GM12878 (cell line): ENCODE results near the gene GABBR2. TPM values are rescaled to one million over a fixed set of nuclear protein-coding genes. Genes with fewer than 3 reads are reported as not detected.

Source experiments
- ATAC-seq: fragments of 200-7000 bp; cut with Tn5 transposase; 3 replicates; pipeline ENCODE4 v1.9.1; 2020; ENCODE audit warnings: mild to moderate bottlenecking, moderate library complexity
- BruUV-seq: library from RNA; stranded (reverse); fragments of 400-500 nt; replicated peaks from 2 replicates; lab custom pipeline; 2021; lab: Mats Ljungman, UMichigan
- CTCF ChIA-PET: fragments of 300-600 bp; sonication (Branson Sonifier 250); formaldehyde crosslinking; extraction: SDS; loops from one replicate; lab custom pipeline; 2021; ENCODE audit warnings: inconsistent platforms; lab: Yijun Ruan, JAX
- POLR2A ChIA-PET: fragments of 350-600 bp; formaldehyde crosslinking; extraction: SDS; loops from one replicate; lab custom pipeline; 2021; ENCODE audit warnings: inconsistent platforms; lab: Charles Lee
- RAD21 ChIA-PET: fragments of 300-600 bp; sonication (Branson Sonifier 250); formaldehyde crosslinking; loops from one replicate; lab custom pipeline; 2023; ENCODE audit warnings: antibody characterized with exemption; ENCODE audit not compliant: unreplicated experiment; lab: Charles Lee
- SMC1A ChIA-PET: fragments of 300-600 bp; sonication (Branson Sonifier 250); formaldehyde crosslinking; loops from one replicate; lab custom pipeline; 2023; ENCODE audit not compliant: unreplicated experiment, uncharacterized antibody; lab: Charles Lee
- DNase-seq: peaks from one replicate; pipeline ENCODE4 v3.0.0-alpha.2; 2011; ENCODE audit warnings: low read depth, low spot score
- FAIRE-seq: peaks from 3 replicates; lab custom pipeline; 2011; peaks lifted over from hg19 to GRCh38; lab: Jason Lieb, UNC
- H2AFZ ChIP-seq: 2 replicates; pipeline ENCODE4 v1.6.0; 2011; ENCODE audit warnings: low read depth, low read length, control low read depth; ENCODE audit not compliant: control insufficient read depth
- H3K27ac ChIP-seq: 2 replicates; pipeline ENCODE4 v1.5.1; 2011; ENCODE audit warnings: control low read depth; ENCODE audit not compliant: control insufficient read depth, insufficient read depth
- H3K27me3 ChIP-seq, 2 experiments: replicated peaks in 1 of 2; 2 replicates each; pipeline versions ENCODE4 v1.6.0 to v1.6.1; 2011; ENCODE audit warnings: low read length in 1 of 2; ENCODE audit not compliant: control insufficient read depth in 2 of 2, insufficient read depth in 2 of 2
- H3K36me3 ChIP-seq, 2 experiments: 2 replicates each; pipeline ENCODE4 v1.5.1; 2011; ENCODE audit warnings: low read length in 1 of 2; ENCODE audit not compliant: control insufficient read depth in 2 of 2, insufficient read depth in 2 of 2
- H3K4me1 ChIP-seq: 2 replicates; pipeline ENCODE4 v1.6.1; 2011; ENCODE audit warnings: mild to moderate bottlenecking, low read length, moderate library complexity, mixed read lengths; ENCODE audit not compliant: control insufficient read depth, insufficient read depth
- H3K4me2 ChIP-seq: 2 replicates; pipeline ENCODE4 v1.6.0; 2011; ENCODE audit warnings: control low read depth; ENCODE audit not compliant: control insufficient read depth, insufficient read depth
- H3K4me3 ChIP-seq: fragments of 200-600 bp; sonication (generic); 2 replicates; pipeline ENCODE4 v1.5.1; 2016
- H3K79me2 ChIP-seq: 2 replicates; pipeline ENCODE4 v1.6.0; 2011; ENCODE audit warnings: low read length; ENCODE audit not compliant: control insufficient read depth, insufficient read depth
- H3K9ac ChIP-seq: 2 replicates; pipeline ENCODE4 v1.8.0; 2011; ENCODE audit warnings: low read length, control low read depth, mixed read lengths; ENCODE audit not compliant: control insufficient read depth, insufficient read depth
- H3K9me3 ChIP-seq: replicated peaks from 3 replicates; pipeline ENCODE4 v1.5.1; 2011; ENCODE audit warnings: mild to moderate bottlenecking, low read length; ENCODE audit not compliant: control insufficient read depth, insufficient read depth
- H4K20me1 ChIP-seq: 2 replicates; pipeline ENCODE4 v1.6.0; 2011; ENCODE audit not compliant: control insufficient read depth, insufficient read depth
- CBX5 ChIP-seq: sonication (generic); IDR thresholded peaks from 2 replicates; pipeline ENCODE4 v1.6.1; 2016; ENCODE audit warnings: low read depth, moderate library complexity, mild to moderate bottlenecking, inconsistent platforms
- CREB1 ChIP-seq: IDR thresholded peaks from 2 replicates; pipeline ENCODE4 v1.6.1; 2012; ENCODE audit warnings: low read depth, mild to moderate bottlenecking, inconsistent platforms
- EGR1 ChIP-seq, 2 experiments: IDR thresholded peaks; 1 replicate in 1 of 2; 2 replicates in 1 of 2; pipeline ENCODE4 v1.6.1; 2011 to 2012; ENCODE audit warnings: low read depth in 2 of 2, low read length in 2 of 2, borderline replicate concordance in 1 of 2, mild to moderate bottlenecking in 1 of 2, moderate library complexity in 1 of 2
- FOXK2 ChIP-seq: fragments of 450-650 bp; IDR thresholded peaks from 2 replicates; pipeline ENCODE4 v1.6.1; 2017; ENCODE audit warnings: mild to moderate bottlenecking, moderate library complexity
- IKZF1 ChIP-seq: fragments of 450-650 bp; conservative IDR thresholded peaks from 2 replicates; pipeline ENCODE4 v1.6.1; 2017; ENCODE audit warnings: antibody characterized with exemption, mild to moderate bottlenecking
- NFYB ChIP-seq: IDR thresholded peaks from 2 replicates; pipeline ENCODE4 v1.6.1; 2011; ENCODE audit warnings: low read depth, mild to moderate bottlenecking, low read length, improper control_type of control experiment, moderate library complexity; ENCODE audit not compliant: insufficient read depth
- NR2C1 ChIP-seq: fragments of 450-650 bp; IDR thresholded peaks from 2 replicates; pipeline ENCODE4 v1.6.1; 2017; ENCODE audit warnings: antibody characterized with exemption, mild to moderate bottlenecking, moderate library complexity
- PAX8 ChIP-seq: fragments of 450-650 bp; IDR thresholded peaks from 2 replicates; pipeline ENCODE4 v1.6.1; 2017; ENCODE audit warnings: mild to moderate bottlenecking, moderate library complexity
- POLR2A ChIP-seq: IDR thresholded peaks from 2 replicates; pipeline ENCODE4 v1.6.1; 2011; ENCODE audit warnings: low read depth, mild to moderate bottlenecking, low read length
- RAD51 ChIP-seq: fragments of 450-650 bp; IDR thresholded peaks from 2 replicates; pipeline ENCODE4 v1.6.1; 2016; ENCODE audit warnings: moderate library complexity, mild to moderate bottlenecking, inconsistent platforms
- RUNX3 ChIP-seq: IDR thresholded peaks from 2 replicates; pipeline ENCODE4 v1.6.1; 2012; ENCODE audit warnings: low read length, inconsistent platforms
- STAT1 ChIP-seq: fragments of 450-650 bp; conservative IDR thresholded peaks from 2 replicates; pipeline ENCODE4 v1.6.1; 2014; ENCODE audit warnings: antibody characterized with exemption, mild to moderate bottlenecking
- ZNF207 ChIP-seq: fragments of 450-650 bp; IDR thresholded peaks from 2 replicates; pipeline ENCODE4 v1.6.1; 2014; ENCODE audit warnings: antibody characterized with exemption, mild to moderate bottlenecking, borderline replicate concordance
- WGBS: methylation state at CpG from one replicate; pipeline ENCODE4 v1.1.6; 2016; ENCODE audit warnings: low lambda C conversion rate; ENCODE audit not compliant: insufficient replicate concordance, insufficient coverage; ENCODE audit errors: missing lambda C conversion rate; 5-methylcytosine and 5-hydroxymethylcytosine counted together
- in situ Hi-C: fragments of 300-500 bp; cut with MboI; formaldehyde crosslinking; loops from 9 replicates; pipeline ENCODE4 v1.14.3; 2018; ENCODE audit warnings: mixed read lengths
- intact Hi-C: fragments of 100-400 bp; cut with micrococcal nuclease; formaldehyde crosslinking; loops from one replicate; pipeline ENCODE4 v1.14.2; 2022; ENCODE audit not compliant: unreplicated experiment
- polyA plus RNA-seq, 11 experiments: library from polyadenylated mRNA; depleted of rRNA in 4 of 11; unstranded in 6 of 11; stranded (reverse) in 5 of 11; fragments of >200 nt; fragmentation: Nextera tagmentation in 4 of 11; fragmentation: Illumina TruSeq in 1 of 11; extraction: Ambion mirVana in 4 of 11; extraction: Trizol in 1 of 11; gene quantifications; 1 replicate in 1 of 11; 2 replicates in 10 of 11; pipeline versions ENCODE4 v1.2.1 to v1.2.3, GENCODE V29; 2011 to 2016; ENCODE audit warnings: inconsistent platforms in 2 of 11, missing spikeins in 2 of 11, low read depth in 1 of 11
- total RNA-seq, 4 experiments: library from RNA; depleted of rRNA in 3 of 4; stranded (reverse); fragments of >200 nt in 3 of 4; fragmentation: Illumina TruSeq in 1 of 4; extraction: Trizol in 1 of 4; gene quantifications; 2 replicates each; pipeline versions ENCODE4 v1.2.1 to v1.2.3, GENCODE V29; 2013 to 2021
- TF ChIP-seq, protein P1 (sequence below): IDR thresholded peaks from 2 replicates; pipeline ENCODE4 v1.6.1; 2011; ENCODE audit warnings: borderline replicate concordance, low read depth, mild to moderate bottlenecking, moderate library complexity, low read length; ENCODE audit not compliant: insufficient read depth, poor library complexity, severe bottlenecking
- TF ChIP-seq, protein P2 (sequence below): fragments of 150-350 bp; IDR thresholded peaks from 2 replicates; pipeline ENCODE4 v1.6.1; 2016; ENCODE audit warnings: low read depth, low read length
- TF ChIP-seq, protein P3 (sequence below): fragments of 450-650 bp; IDR thresholded peaks from 2 replicates; pipeline ENCODE4 v1.6.1; 2016; ENCODE audit warnings: mild to moderate bottlenecking

Gene GABBR2
- total and polyA plus RNA-seq, 10 of the 15 experiments (the other 5 are each of a cell fraction or from before 2014, with no cell fraction given) = 0.02 to 2.2 (median 0.06) TPM; not detected in 2

DNA sequence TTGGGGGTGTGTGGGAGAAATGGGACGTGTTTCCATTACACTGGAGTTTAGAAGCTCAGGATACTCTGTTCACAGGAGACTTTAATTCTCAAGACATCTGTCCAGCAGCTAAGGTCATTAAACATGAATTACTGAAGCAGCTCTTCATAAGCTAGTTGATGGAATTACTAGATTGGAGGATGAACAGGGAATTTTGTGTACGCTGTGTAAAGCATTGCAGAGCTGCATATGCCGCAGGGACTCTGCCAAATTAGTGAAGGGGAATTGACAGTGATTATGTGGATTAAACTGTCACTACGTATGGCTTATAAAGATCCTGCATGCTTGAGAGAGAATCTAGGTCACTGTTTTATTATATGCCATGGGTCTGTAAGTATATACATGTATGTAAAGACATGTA is 275.8 kb downstream of the GABBR2 start:
- no peak overlapping the region for H3K4me3 ChIP-seq
- POLR2A ChIA-PET = no interaction called here
- H3K4me2 ChIP-seq = no peak overlapping the region
- WGBS = 1% methylated on average over 4 of the region's 4 CpGs
- DNase-seq (no peak), ATAC-seq (no peak), FAIRE-seq (no peak)
- RAD21 ChIA-PET = no interaction called here
- H3K4me1 ChIP-seq = no peaks in the 10 kb centered on the region
- CTCF ChIA-PET = no interaction called here
- H4K20me1 ChIP-seq = no peaks in the 10 kb centered on the region
- H3K36me3 ChIP-seq = no peaks in the 10 kb centered on the region
- TF ChIP-seq, protein P1, sequence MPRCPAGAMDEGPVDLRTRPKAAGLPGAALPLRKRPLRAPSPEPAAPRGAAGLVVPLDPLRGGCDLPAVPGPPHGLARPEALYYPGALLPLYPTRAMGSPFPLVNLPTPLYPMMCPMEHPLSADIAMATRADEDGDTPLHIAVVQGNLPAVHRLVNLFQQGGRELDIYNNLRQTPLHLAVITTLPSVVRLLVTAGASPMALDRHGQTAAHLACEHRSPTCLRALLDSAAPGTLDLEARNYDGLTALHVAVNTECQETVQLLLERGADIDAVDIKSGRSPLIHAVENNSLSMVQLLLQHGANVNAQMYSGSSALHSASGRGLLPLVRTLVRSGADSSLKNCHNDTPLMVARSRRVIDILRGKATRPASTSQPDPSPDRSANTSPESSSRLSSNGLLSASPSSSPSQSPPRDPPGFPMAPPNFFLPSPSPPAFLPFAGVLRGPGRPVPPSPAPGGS = no peak
- TF ChIP-seq RUNX3 (no peak), STAT1 (no peak), ZNF207 (no peak), NFYB (no peak), POLR2A (no peak), IKZF1 (no peak), NR2C1 (no peak), EGR1 (IDR thresholded peaks at IDR 0.05; ENCODE audit: borderline replicate concordance in 1 of 2, low read depth in 2 of 2, low read length in 2 of 2) (no peak), PAX8 (no peak), CREB1 (no peak), FOXK2 (no peak), RAD51 (no peak), CBX5 (no peak)
- TF ChIP-seq, protein P2, sequence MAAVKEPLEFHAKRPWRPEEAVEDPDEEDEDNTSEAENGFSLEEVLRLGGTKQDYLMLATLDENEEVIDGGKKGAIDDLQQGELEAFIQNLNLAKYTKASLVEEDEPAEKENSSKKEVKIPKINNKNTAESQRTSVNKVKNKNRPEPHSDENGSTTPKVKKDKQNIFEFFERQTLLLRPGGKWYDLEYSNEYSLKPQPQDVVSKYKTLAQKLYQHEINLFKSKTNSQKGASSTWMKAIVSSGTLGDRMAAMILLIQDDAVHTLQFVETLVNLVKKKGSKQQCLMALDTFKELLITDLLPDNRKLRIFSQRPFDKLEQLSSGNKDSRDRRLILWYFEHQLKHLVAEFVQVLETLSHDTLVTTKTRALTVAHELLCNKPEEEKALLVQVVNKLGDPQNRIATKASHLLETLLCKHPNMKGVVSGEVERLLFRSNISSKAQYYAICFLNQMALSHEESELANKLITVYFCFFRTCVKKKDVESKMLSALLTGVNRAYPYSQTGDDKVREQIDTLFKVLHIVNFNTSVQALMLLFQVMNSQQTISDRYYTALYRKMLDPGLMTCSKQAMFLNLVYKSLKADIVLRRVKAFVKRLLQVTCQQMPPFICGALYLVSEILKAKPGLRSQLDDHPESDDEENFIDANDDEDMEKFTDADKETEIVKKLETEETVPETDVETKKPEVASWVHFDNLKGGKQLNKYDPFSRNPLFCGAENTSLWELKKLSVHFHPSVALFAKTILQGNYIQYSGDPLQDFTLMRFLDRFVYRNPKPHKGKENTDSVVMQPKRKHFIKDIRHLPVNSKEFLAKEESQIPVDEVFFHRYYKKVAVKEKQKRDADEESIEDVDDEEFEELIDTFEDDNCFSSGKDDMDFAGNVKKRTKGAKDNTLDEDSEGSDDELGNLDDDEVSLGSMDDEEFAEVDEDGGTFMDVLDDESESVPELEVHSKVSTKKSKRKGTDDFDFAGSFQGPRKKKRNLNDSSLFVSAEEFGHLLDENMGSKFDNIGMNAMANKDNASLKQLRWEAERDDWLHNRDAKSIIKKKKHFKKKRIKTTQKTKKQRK = no peak
- TF ChIP-seq, protein P3, sequence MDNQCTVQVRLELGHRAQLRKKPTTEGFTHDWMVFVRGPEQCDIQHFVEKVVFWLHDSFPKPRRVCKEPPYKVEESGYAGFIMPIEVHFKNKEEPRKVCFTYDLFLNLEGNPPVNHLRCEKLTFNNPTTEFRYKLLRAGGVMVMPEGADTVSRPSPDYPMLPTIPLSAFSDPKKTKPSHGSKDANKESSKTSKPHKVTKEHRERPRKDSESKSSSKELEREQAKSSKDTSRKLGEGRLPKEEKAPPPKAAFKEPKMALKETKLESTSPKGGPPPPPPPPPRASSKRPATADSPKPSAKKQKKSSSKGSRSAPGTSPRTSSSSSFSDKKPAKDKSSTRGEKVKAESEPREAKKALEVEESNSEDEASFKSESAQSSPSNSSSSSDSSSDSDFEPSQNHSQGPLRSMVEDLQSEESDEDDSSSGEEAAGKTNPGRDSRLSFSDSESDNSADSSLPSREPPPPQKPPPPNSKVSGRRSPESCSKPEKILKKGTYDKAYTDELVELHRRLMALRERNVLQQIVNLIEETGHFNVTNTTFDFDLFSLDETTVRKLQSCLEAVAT = no peak
- no peaks in the 10 kb centered on the region for H3K79me2 ChIP-seq
- no peak overlapping the region for H3K27ac ChIP-seq
- SMC1A ChIA-PET = no interaction called here
- H3K9me3 ChIP-seq = no peaks in the 10 kb centered on the region
- H2AFZ ChIP-seq = no peak overlapping the region
- intact Hi-C loops (no loop called here), in situ Hi-C loops (no loop called here)
- H3K27me3 ChIP-seq = no peaks in the 10 kb centered on the region; a peak in 1 of 4 replicates
- BruUV-seq = no TSS peak
- H3K9ac ChIP-seq = no peak overlapping the region
